Measurements from ENCODE around the gene IGSF23.
"Not testable (repeated sequence)": the region's sequence is repeated elsewhere in the genome, so short reads cannot be mapped to it uniquely, and the experiment has no call there.

IGSF23 gene

DNA sequence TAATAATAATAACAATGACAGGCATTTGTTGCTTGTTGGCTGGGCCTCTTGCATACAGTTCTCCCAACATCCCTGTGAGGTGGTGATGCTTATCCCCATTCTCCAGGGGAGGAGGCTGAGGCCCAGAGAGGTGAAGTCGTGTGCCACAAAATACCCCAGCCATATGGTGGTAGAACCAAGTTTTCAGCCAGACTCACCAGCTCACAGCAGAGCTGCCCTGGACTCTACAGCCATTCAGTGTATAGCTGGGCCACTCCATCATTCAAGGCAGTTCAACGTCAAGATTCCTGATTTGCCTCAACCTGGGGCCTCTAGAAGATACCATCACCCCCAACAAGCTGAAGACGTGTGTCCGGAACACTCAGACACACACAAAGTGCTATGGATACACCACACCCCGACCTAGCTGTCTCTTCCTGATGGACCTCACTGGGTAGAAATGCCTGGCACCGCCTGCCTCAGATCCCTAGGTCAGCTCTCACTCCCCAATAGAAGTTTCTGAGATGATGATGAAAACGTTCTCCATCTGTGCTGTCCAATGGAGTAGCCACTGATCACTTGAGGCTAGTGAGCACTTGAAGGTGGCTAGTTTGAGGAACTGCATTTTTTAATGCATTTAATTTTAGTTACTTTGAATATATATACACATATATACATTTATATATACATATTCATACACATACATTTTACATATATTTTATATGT, 53.6 kb downstream of the IGSF23 start:
- DNase-seq (ENCODE audit: low read depth), result no peak

DNA sequence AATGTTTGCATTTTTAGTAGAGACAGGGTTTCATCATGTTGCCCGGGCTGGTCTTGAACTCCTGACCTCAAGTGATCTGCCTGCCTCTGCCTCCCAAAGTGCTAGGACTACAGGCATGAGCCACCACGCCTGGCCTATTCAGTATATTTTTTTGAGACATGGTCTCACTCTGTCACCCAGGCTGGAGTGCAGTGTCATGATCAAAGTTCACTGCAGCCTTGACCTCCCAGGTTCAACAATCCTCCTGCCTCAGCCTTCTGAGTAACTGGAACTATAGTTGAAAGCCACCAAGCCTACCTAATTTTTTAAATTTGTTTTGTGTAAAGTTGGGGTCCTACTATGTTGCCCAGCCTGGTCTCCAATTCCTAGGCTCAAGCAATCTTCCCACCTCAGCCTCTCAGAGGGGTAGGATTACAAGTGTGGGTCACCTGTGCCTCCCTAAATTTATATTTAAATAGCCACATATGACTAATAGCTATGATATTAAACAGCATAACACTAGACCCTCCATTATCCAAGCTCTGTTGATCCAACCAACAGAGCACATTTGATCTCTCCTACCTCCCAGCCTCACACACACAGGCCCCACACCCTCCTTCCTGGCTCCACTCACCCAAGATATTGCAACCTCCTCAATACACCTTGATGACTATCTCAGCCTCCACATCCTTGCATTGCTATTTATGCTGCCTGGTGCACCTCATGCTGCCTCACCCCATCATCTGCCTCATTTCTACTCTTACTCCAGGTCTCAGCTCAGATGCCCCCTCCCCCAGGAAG, 55.8 kb downstream of the IGSF23 start:
- DNase-seq (ENCODE audit: low read depth), result no peak

DNA sequence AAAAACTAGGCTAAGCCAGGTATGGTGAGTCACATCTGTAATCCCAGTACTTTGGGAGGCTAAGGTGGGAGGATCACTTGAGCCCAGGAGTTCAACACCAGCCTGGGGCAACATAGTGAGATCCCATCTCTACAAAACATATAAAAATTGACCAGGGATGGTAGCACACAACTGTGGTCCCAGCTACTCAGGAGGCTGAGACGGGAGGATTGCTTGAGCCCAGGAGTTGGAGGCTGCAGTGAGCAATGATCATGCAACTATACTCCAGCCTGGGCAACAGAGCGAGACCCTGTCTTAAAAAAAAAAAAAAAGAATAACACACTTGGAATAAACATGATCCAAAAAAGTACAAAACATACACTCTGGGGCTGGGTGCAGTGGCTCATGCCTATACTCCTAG, 56.7 kb downstream of the IGSF23 start:
- DNase-seq (ENCODE audit: low read depth), result not testable (repeated sequence)

DNA sequence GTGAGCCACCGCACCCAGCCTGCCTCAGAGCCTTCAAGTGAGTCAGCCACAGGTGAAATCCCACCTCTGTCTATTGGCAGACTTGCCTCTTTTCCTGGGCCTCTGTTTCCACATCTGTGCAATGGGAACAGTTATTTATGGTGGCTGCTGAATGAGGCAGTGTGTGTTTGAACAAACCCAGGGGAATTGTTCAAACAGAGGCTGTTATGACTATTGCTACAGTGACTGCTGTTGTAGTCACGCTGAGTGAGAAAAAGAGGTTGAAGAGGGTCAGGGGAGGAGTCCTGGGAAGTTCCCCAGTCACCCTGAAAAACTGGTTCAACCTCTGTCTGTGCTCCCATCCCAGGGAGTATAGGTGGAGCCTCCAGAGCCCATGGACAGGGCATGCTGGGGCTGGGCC, 58.0 kb downstream of the IGSF23 start, which contains the start of gene CEACAM19:
TSS of gene CEACAM19 (plus strand) at position 83 of the 400 bp plus-strand sequence. CDS start 450 bp downstream, outside the sequence.
- DNase-seq (ENCODE audit: low read depth), result no peak

- no peak for DNase-seq (ENCODE audit: low read depth)
These were observed 58.9 kb downstream of the IGSF23 start for GRCh38 chr19:44672226-44672625.

- DNase-seq (ENCODE audit: low read depth), result no peak
These were observed 60.1 kb downstream of the IGSF23 start for GRCh38 chr19:44673510-44673909.

DNA sequence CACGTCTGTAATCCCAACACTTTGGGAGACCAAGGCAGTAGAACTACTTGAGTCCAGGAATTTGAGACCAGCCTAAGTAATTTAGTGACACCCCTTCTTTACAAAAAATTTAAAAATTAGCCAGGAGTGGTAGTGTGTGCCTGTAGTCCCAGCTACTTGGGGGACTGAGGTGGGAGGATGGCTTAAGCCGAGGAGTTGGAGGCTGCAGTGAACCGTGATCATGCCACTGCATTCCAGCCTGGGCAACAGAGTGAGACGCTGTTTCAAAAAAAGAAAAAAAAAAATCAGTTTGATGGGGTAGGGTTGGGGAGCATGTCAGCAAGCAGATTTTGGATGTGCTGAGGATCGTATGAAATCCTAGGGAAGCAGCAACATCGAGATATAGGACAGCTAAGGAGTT, 62.2 kb downstream of the IGSF23 start:
- DNase-seq (ENCODE audit: low read depth), result no peak

DNA sequence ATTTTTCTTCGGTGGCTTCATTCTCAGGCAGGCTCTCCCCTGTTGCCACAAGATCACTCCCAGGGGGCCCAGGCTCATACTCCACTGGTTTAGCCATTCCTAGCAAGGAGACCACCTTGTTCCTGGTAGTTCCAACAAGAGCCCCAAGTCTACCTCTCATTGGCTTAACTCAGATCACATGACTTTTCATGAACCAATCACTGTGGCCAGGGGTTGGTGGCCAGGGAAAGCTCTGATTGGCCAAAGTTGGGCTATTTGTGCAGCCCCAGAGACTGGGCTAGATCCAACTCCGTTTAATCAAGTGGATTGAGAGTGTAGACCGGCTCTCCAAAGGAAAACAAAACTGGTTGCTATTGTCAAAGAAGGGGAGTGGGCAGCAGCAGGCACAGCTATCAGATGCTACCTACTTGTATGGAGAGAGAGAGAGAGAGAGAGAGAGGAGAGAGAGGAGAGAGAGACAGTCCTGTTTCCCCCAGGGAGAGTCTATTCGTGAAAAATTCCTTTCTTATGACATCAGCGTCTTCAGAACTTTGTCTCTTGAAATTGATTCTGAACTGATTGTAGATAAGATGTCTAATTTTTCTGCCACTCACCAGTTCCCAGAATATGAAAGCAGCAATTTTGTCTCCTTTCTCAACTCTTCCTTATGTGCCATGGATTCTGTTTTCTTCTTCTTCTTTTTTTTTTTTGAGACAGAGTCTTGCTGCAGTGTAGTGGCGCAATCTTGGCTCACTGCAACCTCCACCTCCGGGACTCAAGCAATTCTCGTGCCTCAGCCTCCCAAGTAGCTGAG, 63.9 kb downstream of the IGSF23 start:
- DNase-seq (ENCODE audit: low read depth), result peak; percentile 44

GRCh38 chr19:44680536-44680935, 67.2 kb downstream of the IGSF23 start:
- DNase-seq (ENCODE audit: low read depth), result no peak

- DNase-seq (ENCODE audit: low read depth), result no peak
These were observed 68.8 kb downstream of the IGSF23 start for GRCh38 chr19:44681992-44682790.

DNA sequence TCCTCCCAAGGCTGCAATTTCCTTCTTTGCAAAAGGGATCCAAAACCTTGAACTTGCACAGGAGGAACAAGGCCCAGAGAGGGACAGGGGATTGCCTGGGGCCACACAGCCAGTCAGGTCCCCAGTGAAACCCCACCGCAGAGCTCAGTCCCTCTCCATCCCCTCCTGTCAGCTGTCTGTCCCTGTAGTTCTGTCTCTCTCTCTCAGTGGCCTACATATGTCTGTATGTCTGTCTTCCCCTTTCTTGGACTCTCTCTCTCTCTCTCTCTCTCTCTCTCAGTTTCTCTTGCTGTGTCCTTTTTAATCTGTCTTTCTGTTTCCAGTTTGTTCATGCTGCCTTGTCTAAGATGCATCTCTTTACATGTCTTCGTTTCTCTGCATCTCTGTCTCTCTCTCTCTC, 69.4 kb downstream of the IGSF23 start:
- DNase-seq (ENCODE audit: low read depth), result no peak

DNA sequence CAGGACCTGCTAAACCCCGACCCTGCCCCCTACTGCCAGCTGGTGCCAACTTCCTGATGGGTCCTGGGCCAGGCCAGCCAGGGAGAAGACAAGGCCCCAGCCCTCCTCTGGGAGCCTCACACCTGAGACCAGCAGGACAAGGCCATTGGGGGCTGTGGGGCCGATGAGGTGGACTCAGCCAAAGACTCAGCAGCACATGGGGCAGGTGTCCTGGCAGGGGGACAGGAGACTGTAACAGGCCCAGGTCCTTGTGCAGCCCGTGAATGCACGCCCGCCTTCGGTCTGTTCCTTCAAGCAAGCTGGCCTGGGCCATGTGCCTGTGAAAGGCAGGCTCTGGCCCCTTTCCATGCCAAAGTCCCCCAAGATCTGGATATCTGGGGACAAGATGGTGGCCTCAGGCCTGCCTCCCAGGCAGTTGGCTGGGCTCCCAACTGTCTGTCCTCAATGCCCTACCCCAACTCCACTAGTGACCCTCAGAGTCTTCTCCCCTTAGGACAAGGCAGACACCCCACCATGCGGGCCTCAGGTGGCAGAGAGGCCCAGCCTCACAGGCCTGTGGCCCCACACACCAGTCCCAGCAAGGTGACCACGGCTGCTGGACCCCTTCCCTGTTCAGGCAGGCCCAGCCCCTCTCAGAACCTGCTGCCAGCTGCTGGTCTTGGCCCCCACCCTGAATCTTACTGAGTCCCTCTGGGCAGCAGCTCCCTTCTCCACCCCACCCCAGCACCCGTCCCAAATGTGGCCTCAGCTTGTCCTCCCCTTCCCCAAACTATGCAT, 70.3 kb downstream of the IGSF23 start:
- no peak for DNase-seq (ENCODE audit: low read depth)

- DNase-seq (ENCODE audit: low read depth), result not testable (repeated sequence)
These were observed 71.0 kb downstream of the IGSF23 start for GRCh38 chr19:44684396-44684795.

DNA sequence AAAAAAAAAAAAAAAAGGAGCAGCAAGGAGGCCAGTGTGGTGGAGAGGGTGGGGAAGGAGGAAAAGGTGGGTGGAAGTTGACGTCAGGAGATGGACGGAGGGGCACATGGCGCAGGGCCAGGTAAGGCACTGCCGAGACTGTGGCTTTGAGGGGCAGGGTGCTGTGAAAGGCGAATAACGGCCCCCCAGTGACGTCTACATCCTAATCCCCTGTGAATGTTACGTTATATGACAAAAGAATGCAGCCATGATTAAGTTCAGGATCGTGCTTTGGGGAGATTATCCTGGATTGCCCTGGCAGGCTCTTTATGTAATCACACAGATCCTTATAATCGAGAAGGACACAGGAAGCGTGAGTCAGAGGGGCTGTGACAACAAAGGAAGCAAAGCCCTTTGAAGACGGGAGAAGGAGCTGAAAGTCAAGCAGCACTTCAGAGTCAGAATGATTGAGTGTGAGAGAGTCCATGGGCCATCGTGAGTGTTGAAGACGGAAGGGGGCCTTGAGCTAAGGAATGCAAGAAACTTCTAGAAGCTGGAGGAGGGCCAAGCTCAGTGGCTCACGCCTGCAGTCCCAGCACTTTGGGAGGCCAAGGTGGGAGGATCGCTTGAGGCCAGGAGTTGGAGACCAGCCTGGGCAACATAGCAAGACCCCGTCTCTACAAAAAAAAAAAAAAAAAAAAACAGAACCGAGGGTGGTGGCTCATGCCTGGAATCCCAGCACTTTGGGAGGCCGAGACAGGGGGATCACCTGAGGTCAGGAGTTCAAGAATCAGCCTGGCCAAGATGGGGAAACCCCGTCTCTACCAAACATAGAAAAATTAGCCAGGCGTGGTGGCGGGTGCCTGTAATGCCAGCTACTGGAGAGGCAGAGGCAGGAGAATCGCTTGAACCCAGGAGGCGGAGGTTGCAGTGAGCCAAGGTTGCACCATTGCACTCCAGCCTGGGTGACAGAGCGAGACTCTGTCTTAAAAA, 71.8 kb downstream of the IGSF23 start:
- DNase-seq (ENCODE audit: low read depth), result peak; percentile 75

GRCh38 chr19:44685877-44686276, 72.5 kb downstream of the IGSF23 start:
- DNase-seq (ENCODE audit: low read depth), result no peak

All from fibroblast of gingiva (primary cell).